NCI-H510A treated with DMSO at 0.1 percent for 48 hours (cell line): ENCODE measurements around the gene OR56B4.

ENCODE experiments used
- DNase-seq: peaks from one replicate; lab custom pipeline; 2025; lab: John Stamatoyannopoulos, UW

The OR56B4 gene

GRCh38 chr11:6151117-6151516 lies 43.6 kb downstream of the OR56B4 start:
- no peak for DNase-seq

- DNase-seq: no peak
Observed at GRCh38 chr11:6152126-6152525, 44.6 kb downstream of the OR56B4 start.

- no peak for DNase-seq
Observed at GRCh38 chr11:6156628-6157359, 49.3 kb downstream of the OR56B4 start.
